T-cell (primary cell): ENCODE results near the gene CT83. TPM values are rescaled to one million over a fixed set of nuclear protein-coding genes. Genes with fewer than 3 reads are reported as not detected.

Experiments used
- ATAC-seq, 4 experiments: fragments of 200-7000 bp in 3 of 4; fragments of 150-1000 bp in 1 of 4; cut with Tn5 transposase; replicated peaks in 1 of 4; 1 replicate in 3 of 4; 2 replicates in 1 of 4; pipeline ENCODE4 v1.10.0; 2021; ENCODE audit warnings: moderate library complexity in 3 of 4, mild to moderate bottlenecking in 2 of 4, moderate number of reproducible peaks in 1 of 4
- CTCF ChIA-PET, 2 donors: fragments of 300-600 bp; sonication (Branson Sonifier 250); formaldehyde crosslinking; loops; one replicate each; lab custom pipeline; 2022; ENCODE audit warnings: antibody characterized with exemption in 2 of 2; lab: Charles Lee
- POLR2A ChIA-PET, 2 donors: fragments of 300-600 bp; sonication (Branson Sonifier 250); formaldehyde crosslinking; loops; one replicate each; lab custom pipeline; 2022; ENCODE audit warnings: antibody characterized with exemption in 2 of 2; lab: Charles Lee
- DNase-seq, 35 experiments: peaks; one replicate each; pipeline versions ENCODE4 v3.0.0 to v3.0.0-alpha.2; 2013 to 2023
- H3K27ac ChIP-seq: one replicate; pipeline ENCODE4 v1.5.1; 2013; ENCODE audit warnings: low read length
- H3K27me3 ChIP-seq, 2 experiments: replicated peaks in 1 of 2; 1 replicate in 1 of 2; 2 replicates in 1 of 2; pipeline versions ENCODE4 v1.6.1 to v1.7.0; 2013; ENCODE audit warnings: low read length in 1 of 2, mixed read lengths in 1 of 2; ENCODE audit not compliant: control insufficient read depth in 2 of 2, insufficient read depth in 2 of 2; ENCODE audit errors: extremely low read depth in 1 of 2
- H3K36me3 ChIP-seq, 2 donors: 1 replicate in 1 of 2; 2 replicates in 1 of 2; pipeline versions ENCODE4 v1.6.1 to v1.7.0; 2013; ENCODE audit warnings: low read length in 1 of 2; ENCODE audit not compliant: control insufficient read depth in 2 of 2, insufficient read depth in 1 of 2; ENCODE audit errors: extremely low read depth in 1 of 2
- H3K4me1 ChIP-seq, 2 experiments: 1 replicate in 1 of 2; 2 replicates in 1 of 2; pipeline versions ENCODE4 v1.6.1 to v1.7.0; 2013; ENCODE audit warnings: low read length in 2 of 2, mixed read lengths in 1 of 2; ENCODE audit not compliant: insufficient read depth in 2 of 2, control insufficient read depth in 1 of 2; ENCODE audit errors: extremely low read depth in 1 of 2
- H3K4me3 ChIP-seq, 2 donors: 1 replicate in 1 of 2; 2 replicates in 1 of 2; pipeline versions ENCODE4 v1.5.1 to v1.7.0; 2013; ENCODE audit warnings: mild to moderate bottlenecking in 2 of 2, low read length in 1 of 2, moderate library complexity in 1 of 2; ENCODE audit not compliant: control insufficient read depth in 1 of 2; ENCODE audit errors: extremely low read depth in 1 of 2
- H3K9me3 ChIP-seq: 2 replicates; pipeline ENCODE4 v1.7.0; 2013
- H3K27ac Mint-ChIP-seq, 2 donors: one replicate each; pipeline ENCODE4 v1.8.0; 2020 to 2021; ENCODE audit warnings: mild to moderate bottlenecking in 2 of 2, mixed read lengths in 2 of 2
- H3K27me3 Mint-ChIP-seq, 2 donors: one replicate each; pipeline ENCODE4 v1.8.0; 2021 to 2022; ENCODE audit warnings: mixed read lengths in 2 of 2
- H3K36me3 Mint-ChIP-seq: one replicate; pipeline ENCODE4 v1.8.0; 2021; ENCODE audit warnings: mixed read lengths
- H3K4me1 Mint-ChIP-seq, 3 donors: one replicate each; pipeline ENCODE4 v1.8.0; 2020 to 2022; ENCODE audit warnings: mixed read lengths in 3 of 3, mild to moderate bottlenecking in 1 of 3
- H3K4me3 Mint-ChIP-seq, 3 donors: one replicate each; pipeline ENCODE4 v1.8.0; 2020 to 2022; ENCODE audit warnings: mild to moderate bottlenecking in 3 of 3, mixed read lengths in 3 of 3, moderate library complexity in 3 of 3
- H3K9me3 Mint-ChIP-seq, 3 donors: one replicate each; pipeline ENCODE4 v1.8.0; 2020 to 2022; ENCODE audit warnings: mixed read lengths in 3 of 3
- WGBS: methylation state at CpG from one replicate; pipeline ENCODE4 v1.1.5; 2013; ENCODE audit warnings: missing lambda C conversion rate; ENCODE audit not compliant: insufficient coverage; 5-methylcytosine and 5-hydroxymethylcytosine counted together
- total RNA-seq, 35 experiments: library from RNA in 6 of 35; stranded (reverse) in 6 of 35; fragments of 120-200 nt in 1 of 35; gene quantifications; one replicate each; pipeline versions ENCODE4 v1.2.1 to v1.2.4 and lab custom pipeline; 2013 to 2026

The CT83 gene
- total RNA-seq, 5 donors from 2014 or later (not counting 1 experiment from before 2014, with no cell fraction given), result not detected

GRCh38 chrX:116435597-116435996 lies 27.2 kb downstream of the CT83 start:
- CTCF ChIA-PET, result no interaction called here
- H3K27me3 Mint-ChIP-seq, result no peaks in the 10 kb centered on the region

GRCh38 chrX:116427978-116428377 lies 34.8 kb downstream of the CT83 start:
- no peak for DNase-seq
- Mint-ChIP-seq H3K36me3 (no peaks in the 10 kb centered on the region), H3K27ac (no peak overlapping the region), H3K27me3 (peaks cover 0 to 6% of the 10 kb centered on the region in 2 donors), H3K4me1 (no peaks in the 10 kb centered on the region), H3K4me3 (no peak overlapping the region), H3K9me3 (peaks cover 0 to 3% (median 0%) of the 10 kb centered on the region in 3 donors)
- ChIA-PET CTCF (no interaction called here), POLR2A (no interaction called here)
- Histone ChIP-seq H3K9me3 (no peaks in the 10 kb centered on the region), H3K36me3 (no peaks in the 10 kb centered on the region), H3K27ac (no peak overlapping the region), H3K27me3 (no peaks in the 10 kb centered on the region), H3K4me1 (no peaks in the 10 kb centered on the region), H3K4me3 (no peak overlapping the region)
- no CpG with 5 or more reads among the region's 3 CpGs for WGBS
- ATAC-seq, result no peak

More at GRCh38 chrX:116435597-116435996, 27.2 kb downstream of the CT83 start:
- no peak overlapping the region for H3K27ac Mint-ChIP-seq
- Histone ChIP-seq H3K4me1 (no peaks in the 10 kb centered on the region), H3K27me3 (no peaks in the 10 kb centered on the region), H3K27ac (no peak overlapping the region), H3K36me3 (no peaks in the 10 kb centered on the region), H3K4me3 (no peak overlapping the region), H3K9me3 (no peaks in the 10 kb centered on the region)
- DNase-seq (no peak), ATAC-seq (no peak)
- H3K4me3 Mint-ChIP-seq, result no peak overlapping the region
- no peaks in the 10 kb centered on the region for H3K4me1 Mint-ChIP-seq
- H3K9me3 Mint-ChIP-seq, result no peaks in the 10 kb centered on the region
- POLR2A ChIA-PET, result no interaction called here
- H3K36me3 Mint-ChIP-seq, result no peaks in the 10 kb centered on the region

GRCh38 chrX:116417968-116418367 lies 44.8 kb downstream of the CT83 start:
- Mint-ChIP-seq H3K4me3 (no peak overlapping the region), H3K36me3 (no peaks in the 10 kb centered on the region), H3K27ac (no peak overlapping the region), H3K4me1 (no peaks in the 10 kb centered on the region), H3K9me3 (no peaks in the 10 kb centered on the region), H3K27me3 (peaks cover 0 to 3% of the 10 kb centered on the region in 2 donors)
- Histone ChIP-seq H3K9me3 (no peaks in the 10 kb centered on the region), H3K4me1 (no peaks in the 10 kb centered on the region), H3K4me3 (no peak overlapping the region), H3K27me3 (no peaks in the 10 kb centered on the region), H3K36me3 (no peaks in the 10 kb centered on the region), H3K27ac (no peak overlapping the region)
- ATAC-seq, result no peak
- no peak for DNase-seq
- ChIA-PET POLR2A (no interaction called here), CTCF (no interaction called here)
- no CpG with 5 or more reads among the region's 4 CpGs for WGBS

GRCh38 chrX:116417214-116417613 lies 45.6 kb downstream of the CT83 start:
- no peak for DNase-seq
- no peak for ATAC-seq
- no peaks in the 10 kb centered on the region for H3K9me3 Mint-ChIP-seq
- H3K4me3 ChIP-seq, result no peak overlapping the region
- ChIA-PET POLR2A (no interaction called here), CTCF (no interaction called here)
- H3K4me1 ChIP-seq, result no peaks in the 10 kb centered on the region
- H3K4me1 Mint-ChIP-seq, result no peaks in the 10 kb centered on the region
- H3K27ac Mint-ChIP-seq, result no peak overlapping the region
- H3K9me3 ChIP-seq, result no peaks in the 10 kb centered on the region
- H3K27me3 ChIP-seq, result no peaks in the 10 kb centered on the region
- H3K36me3 ChIP-seq, result no peaks in the 10 kb centered on the region
- H3K4me3 Mint-ChIP-seq, result no peak overlapping the region
- peaks cover 0 to 3% of the 10 kb centered on the region in 2 donors for H3K27me3 Mint-ChIP-seq
- H3K27ac ChIP-seq, result no peak overlapping the region
- H3K36me3 Mint-ChIP-seq, result no peaks in the 10 kb centered on the region
- no CpG with 5 or more reads among the region's 1 CpG for WGBS

- Histone ChIP-seq H3K4me3 (no peak overlapping the region), H3K36me3 (no peaks in the 10 kb centered on the region), H3K27ac (no peak overlapping the region), H3K4me1 (no peaks in the 10 kb centered on the region), H3K9me3 (no peaks in the 10 kb centered on the region), H3K27me3 (no peaks in the 10 kb centered on the region)
- ChIA-PET POLR2A (interaction anchor here in 1 of 2 donors (0.5 kb wide), 1 partner anchor 21 kb away, joined by 5 read pairs; no protein-coding TSS in a partner anchor), CTCF (no interaction called here)
- no peaks in the 10 kb centered on the region for H3K36me3 Mint-ChIP-seq
- ATAC-seq (no peak), DNase-seq (no peak)
- H3K27me3 Mint-ChIP-seq, result peaks cover 0 to 3% of the 10 kb centered on the region in 2 donors
- no peak overlapping the region for H3K4me3 Mint-ChIP-seq
- WGBS, result no CpG with 5 or more reads among the region's 1 CpG
- H3K4me1 Mint-ChIP-seq, result no peaks in the 10 kb centered on the region
- peaks cover 0 to 8% (median 0%) of the 10 kb centered on the region in 3 donors for H3K9me3 Mint-ChIP-seq
- H3K27ac Mint-ChIP-seq, result no peak overlapping the region
Observed at GRCh38 chrX:116413273-116413672, 49.5 kb downstream of the CT83 start.

Other genes with a start within 250 kb of the CT83 start
- gene SLC6A14, start 26.4 kb downstream of the CT83 start, total RNA-seq, result under 1 TPM in 3 of 5 donors, not detected in 2; 0.06 to 0.13 (median 0.09) TPM